ENCODE measurements around the gene ATP8A1.

ATP8A1 gene

GRCh38 chr4:42501624-42502401 is 155.1 kb downstream of the ATP8A1 start:
- no peak overlapping the region for H3K4me3 ChIP-seq (replicated peaks; ENCODE audit: low read depth, low read length)
- TF ChIP-seq CTCF (IDR thresholded peaks at IDR 0.05; ENCODE audit: low read depth, low read length, missing control alignments) = no peak
- no peak for DNase-seq (ENCODE audit: extremely low read depth, low read depth)

GRCh38 chr4:42498040-42498439 is 158.9 kb downstream of the ATP8A1 start:
- H3K4me3 ChIP-seq (replicated peaks; ENCODE audit: low read depth, low read length) = no peak overlapping the region
- DNase-seq (ENCODE audit: extremely low read depth, low read depth) = no peak
- no peak for TF ChIP-seq CTCF (IDR thresholded peaks at IDR 0.05; ENCODE audit: low read depth, low read length, missing control alignments)

GRCh38 chr4:42497142-42497910 is 159.6 kb downstream of the ATP8A1 start:
- no peak for TF ChIP-seq CTCF (IDR thresholded peaks at IDR 0.05; ENCODE audit: low read depth, low read length, missing control alignments)

GRCh38 chr4:42492962-42493361 is 163.9 kb downstream of the ATP8A1 start:
- H3K4me3 ChIP-seq (replicated peaks; ENCODE audit: low read depth, low read length) = no peak overlapping the region

More at GRCh38 chr4:42497142-42497910, 159.6 kb downstream of the ATP8A1 start:
- no peak overlapping the region for H3K4me3 ChIP-seq (replicated peaks; ENCODE audit: low read depth, low read length)
- DNase-seq (ENCODE audit: extremely low read depth, low read depth) = no peak

GRCh38 chr4:42490015-42490414 is 166.9 kb downstream of the ATP8A1 start:
- H3K4me3 ChIP-seq (replicated peaks; ENCODE audit: low read depth, low read length) = no peak overlapping the region
- TF ChIP-seq CTCF (IDR thresholded peaks at IDR 0.05; ENCODE audit: low read depth, low read length, missing control alignments) = no peak
- no peak for DNase-seq (ENCODE audit: extremely low read depth, low read depth)

More at GRCh38 chr4:42492962-42493361, 163.9 kb downstream of the ATP8A1 start:
- no peak for TF ChIP-seq CTCF (IDR thresholded peaks at IDR 0.05; ENCODE audit: low read depth, low read length, missing control alignments)
- DNase-seq (ENCODE audit: extremely low read depth, low read depth) = no peak

GRCh38 chr4:42489095-42489494 is 167.8 kb downstream of the ATP8A1 start:
- TF ChIP-seq CTCF (IDR thresholded peaks at IDR 0.05; ENCODE audit: low read depth, low read length, missing control alignments) = no peak
- no peak for DNase-seq (ENCODE audit: extremely low read depth, low read depth)
- no peak overlapping the region for H3K4me3 ChIP-seq (replicated peaks; ENCODE audit: low read depth, low read length)

Data from HFF-Myc (cell line).